HG02870 (cell line): ENCODE measurements around the gene ZNF385B.
"Not testable (repeated sequence)": the region's sequence is repeated elsewhere in the genome, so short reads cannot be mapped to it uniquely, and the experiment has no call there.

ENCODE experiments used
- ATAC-seq: cut with Tn5 transposase; IDR thresholded peaks from one replicate; pipeline ENCODE4 v1.9.1; 2021; ENCODE audit warnings: mild to moderate bottlenecking, moderate library complexity; ENCODE audit not compliant: unreplicated experiment

Gene ZNF385B

GRCh38 chr2:179524809-179525339 is 336.5 kb downstream of the ZNF385B start:
- no peak for ATAC-seq

- ATAC-seq: no peak
Measured at GRCh38 chr2:179521944-179522343, 339.5 kb downstream of the ZNF385B start.

GRCh38 chr2:179518830-179519229 is 342.6 kb downstream of the ZNF385B start:
- ATAC-seq: no peak

GRCh38 chr2:179513181-179513580 is 348.2 kb downstream of the ZNF385B start:
- ATAC-seq: no peak

- ATAC-seq: no peak
Measured at GRCh38 chr2:179512281-179513035, 349.0 kb downstream of the ZNF385B start.

GRCh38 chr2:179511105-179511789 is 350.2 kb downstream of the ZNF385B start:
- no peak for ATAC-seq

- no peak for ATAC-seq
Measured at GRCh38 chr2:179495315-179495714, 366.1 kb downstream of the ZNF385B start.

- no peak for ATAC-seq
Measured at GRCh38 chr2:179488563-179488962, 372.8 kb downstream of the ZNF385B start.

GRCh38 chr2:179487010-179487731 is 374.2 kb downstream of the ZNF385B start:
- no peak for ATAC-seq

- no peak for ATAC-seq
Measured at GRCh38 chr2:179483131-179483530, 378.3 kb downstream of the ZNF385B start.

GRCh38 chr2:179479947-179480346 is 381.5 kb downstream of the ZNF385B start:
- no peak for ATAC-seq

GRCh38 chr2:179478771-179479170 is 382.6 kb downstream of the ZNF385B start:
- no peak for ATAC-seq

- no peak for ATAC-seq
Measured at GRCh38 chr2:179470992-179471391, 390.4 kb downstream of the ZNF385B start.

GRCh38 chr2:179470089-179470488 is 391.3 kb downstream of the ZNF385B start:
- ATAC-seq: no peak

GRCh38 chr2:179467960-179468359 is 393.5 kb downstream of the ZNF385B start:
- ATAC-seq: no peak

GRCh38 chr2:179467111-179467510 is 394.3 kb downstream of the ZNF385B start:
- no peak for ATAC-seq

GRCh38 chr2:179461420-179461819 is 400.0 kb downstream of the ZNF385B start:
- ATAC-seq: no peak

- ATAC-seq: no peak
Measured at GRCh38 chr2:179460181-179460929, 401.1 kb downstream of the ZNF385B start.

GRCh38 chr2:179458113-179458512 is 403.3 kb downstream of the ZNF385B start:
- ATAC-seq: not testable (repeated sequence)

- ATAC-seq: no peak
Measured at GRCh38 chr2:179455824-179456223, 405.6 kb downstream of the ZNF385B start.

GRCh38 chr2:179455172-179455524 is 406.3 kb downstream of the ZNF385B start:
- no peak for ATAC-seq
